ENCODE results near the gene UTS2. TPM values are rescaled to one million over a fixed set of nuclear protein-coding genes. Genes with fewer than 3 reads are reported as not detected.

UTS2 gene
- total RNA-seq = not detected in 2 replicates
- long read RNA-seq = 0 reads

GRCh38 chr1:7852804-7853683 lies at the start of gene UTS2:
Gene UTS2 (minus strand): TSS chr1:7853065. CDS start chr1:7853003, 62 bp downstream.
- Mint-ChIP-seq H3K27ac (no peak within 1 kb of the TSS), H3K36me3 (ENCODE audit: insufficient read depth) (no peaks in the 10 kb centered on the region), H3K9me3 (ENCODE audit: low read depth) (no peaks in the 10 kb centered on the region), H3K27me3 (peaks cover 37% of the 10 kb centered on the region), H3K4me1 (ENCODE audit: low read depth) (peaks cover 9% of the 10 kb centered on the region), H3K4me3 (ENCODE audit: low read depth) (no peak within 1 kb of the TSS)
- TF ChIP-seq CTCF (IDR thresholded peaks at IDR 0.05; ENCODE audit: unreplicated experiment) = no peak
- DNase-seq (ENCODE audit: low spot score, unreplicated experiment) = no peak

GRCh38 chr1:7899741-7900140 lies 46.9 kb upstream of the UTS2 start:
- Mint-ChIP-seq H3K4me3 (ENCODE audit: low read depth) (no peak overlapping the region), H3K36me3 (ENCODE audit: insufficient read depth) (no peaks in the 10 kb centered on the region), H3K27me3 (peaks cover 15% of the 10 kb centered on the region), H3K27ac (no peak overlapping the region), H3K9me3 (ENCODE audit: low read depth) (no peaks in the 10 kb centered on the region), H3K4me1 (ENCODE audit: low read depth) (no peaks in the 10 kb centered on the region)
- DNase-seq (ENCODE audit: low spot score, unreplicated experiment) = no peak
- no peak for TF ChIP-seq CTCF (IDR thresholded peaks at IDR 0.05; ENCODE audit: unreplicated experiment)

GRCh38 chr1:7898962-7899361 lies 46.1 kb upstream of the UTS2 start:
- H3K27ac Mint-ChIP-seq = no peak overlapping the region

GRCh38 chr1:7896994-7897393 lies 44.1 kb upstream of the UTS2 start:
- Mint-ChIP-seq H3K4me1 (ENCODE audit: low read depth) (no peaks in the 10 kb centered on the region), H3K4me3 (ENCODE audit: low read depth) (no peak overlapping the region), H3K27me3 (peaks cover 8% of the 10 kb centered on the region), H3K9me3 (ENCODE audit: low read depth) (no peaks in the 10 kb centered on the region), H3K36me3 (ENCODE audit: insufficient read depth) (no peaks in the 10 kb centered on the region), H3K27ac (no peak overlapping the region)
- TF ChIP-seq CTCF (IDR thresholded peaks at IDR 0.05; ENCODE audit: unreplicated experiment) = no peak
- DNase-seq (ENCODE audit: low spot score, unreplicated experiment) = no peak

More at GRCh38 chr1:7898962-7899361, 46.1 kb upstream of the UTS2 start:
- Mint-ChIP-seq H3K9me3 (ENCODE audit: low read depth) (no peaks in the 10 kb centered on the region), H3K36me3 (ENCODE audit: insufficient read depth) (no peaks in the 10 kb centered on the region), H3K4me3 (ENCODE audit: low read depth) (no peak overlapping the region), H3K4me1 (ENCODE audit: low read depth) (no peaks in the 10 kb centered on the region), H3K27me3 (peaks cover 15% of the 10 kb centered on the region)
- TF ChIP-seq CTCF (IDR thresholded peaks at IDR 0.05; ENCODE audit: unreplicated experiment) = no peak
- no peak for DNase-seq (ENCODE audit: low spot score, unreplicated experiment)

GRCh38 chr1:7893529-7894180 lies 40.8 kb upstream of the UTS2 start:
- H3K9me3 Mint-ChIP-seq (ENCODE audit: low read depth) = no peaks in the 10 kb centered on the region
- DNase-seq (ENCODE audit: low spot score, unreplicated experiment) = no peak
- TF ChIP-seq CTCF (IDR thresholded peaks at IDR 0.05; ENCODE audit: unreplicated experiment) = no peak
- H3K36me3 Mint-ChIP-seq (ENCODE audit: insufficient read depth) = no peaks in the 10 kb centered on the region
- no peak overlapping the region for H3K4me3 Mint-ChIP-seq (ENCODE audit: low read depth)
- H3K4me1 Mint-ChIP-seq (ENCODE audit: low read depth) = no peaks in the 10 kb centered on the region
- no peaks in the 10 kb centered on the region for H3K27me3 Mint-ChIP-seq
- no peak overlapping the region for H3K27ac Mint-ChIP-seq

Data from progenitor cell of endocrine pancreas (in vitro differentiated cells).